ENCODE results near the gene DNAJC3.
A peak's percentile ranks its signal among the peaks of the same experiment; 100 is the strongest.
"Not testable (repeated sequence)": the region's sequence is repeated elsewhere in the genome, so short reads cannot be mapped to it uniquely, and the experiment has no call there.

Gene DNAJC3

GRCh38 chr13:95676762-95677563 lies at the start of gene DNAJC3:
TSS of gene DNAJC3 (plus strand) at chr13:95677139. CDS start at chr13:95677256, 117 bp downstream.
- DNase-seq (ENCODE audit: low spot score): peak; percentile 99

DNA sequence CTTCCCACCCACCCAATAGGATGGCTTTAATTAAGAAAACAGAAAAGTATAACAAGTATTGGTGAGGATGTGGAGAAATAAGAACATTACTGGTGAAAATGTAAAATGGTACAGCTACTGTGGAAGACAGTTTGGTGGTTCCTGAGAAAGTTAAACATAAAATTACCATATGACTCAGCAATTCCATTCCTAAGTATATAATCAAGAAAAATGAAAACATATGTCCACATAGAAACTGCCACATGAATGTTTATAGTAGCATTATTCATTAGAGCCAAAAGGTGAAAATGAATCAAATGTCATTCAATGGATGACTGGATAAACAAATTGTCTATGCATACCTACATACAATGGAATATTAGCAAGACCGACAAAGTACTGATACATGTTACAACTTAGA lies 49.3 kb upstream of the DNAJC3 start:
- DNase-seq (ENCODE audit: low spot score): no peak

- DNase-seq (ENCODE audit: low spot score): no peak
Measured at GRCh38 chr13:95628488-95628887, 48.5 kb upstream of the DNAJC3 start.

DNA sequence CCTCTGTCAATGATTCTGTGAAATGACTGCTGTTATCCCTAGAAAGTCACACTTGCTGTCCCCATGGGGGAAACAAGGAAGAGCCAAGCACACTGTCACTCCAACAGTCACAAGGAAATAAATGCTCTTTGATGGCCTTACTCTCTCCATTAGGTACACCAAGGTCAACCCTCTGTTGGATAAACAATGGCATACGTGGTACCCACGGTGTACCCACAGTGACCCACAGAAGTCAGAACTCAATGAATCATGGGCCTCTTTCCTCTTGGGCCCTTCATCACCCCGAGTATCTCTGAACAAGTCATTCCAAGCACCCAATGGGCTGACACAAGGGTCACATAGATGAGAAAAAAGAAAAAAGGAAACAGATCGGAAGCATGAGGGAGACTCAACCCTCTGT lies 47.9 kb upstream of the DNAJC3 start:
- DNase-seq (ENCODE audit: low spot score): no peak

DNA sequence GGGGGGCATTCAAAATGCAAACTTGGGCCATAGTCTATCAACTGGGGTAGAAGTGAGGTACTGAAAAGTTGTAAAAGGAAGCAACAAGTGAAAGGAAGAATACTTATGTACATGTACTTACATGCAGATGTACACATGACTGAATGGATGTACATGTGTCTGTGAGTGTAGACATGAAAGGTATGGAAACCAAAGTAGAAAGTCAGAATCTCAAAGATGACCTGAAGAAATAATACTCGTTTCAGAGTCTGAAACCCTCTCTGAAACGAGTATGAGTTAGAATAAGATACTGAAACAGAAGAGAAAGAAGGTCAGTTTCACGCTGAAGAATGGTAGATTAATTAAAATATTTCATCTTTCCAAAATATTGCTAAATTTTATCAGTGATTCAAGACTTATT lies 46.3 kb upstream of the DNAJC3 start:
- DNase-seq (ENCODE audit: low spot score): no peak

- no peak for DNase-seq (ENCODE audit: low spot score)
Measured at GRCh38 chr13:95636853-95637252, 40.1 kb upstream of the DNAJC3 start.

DNA sequence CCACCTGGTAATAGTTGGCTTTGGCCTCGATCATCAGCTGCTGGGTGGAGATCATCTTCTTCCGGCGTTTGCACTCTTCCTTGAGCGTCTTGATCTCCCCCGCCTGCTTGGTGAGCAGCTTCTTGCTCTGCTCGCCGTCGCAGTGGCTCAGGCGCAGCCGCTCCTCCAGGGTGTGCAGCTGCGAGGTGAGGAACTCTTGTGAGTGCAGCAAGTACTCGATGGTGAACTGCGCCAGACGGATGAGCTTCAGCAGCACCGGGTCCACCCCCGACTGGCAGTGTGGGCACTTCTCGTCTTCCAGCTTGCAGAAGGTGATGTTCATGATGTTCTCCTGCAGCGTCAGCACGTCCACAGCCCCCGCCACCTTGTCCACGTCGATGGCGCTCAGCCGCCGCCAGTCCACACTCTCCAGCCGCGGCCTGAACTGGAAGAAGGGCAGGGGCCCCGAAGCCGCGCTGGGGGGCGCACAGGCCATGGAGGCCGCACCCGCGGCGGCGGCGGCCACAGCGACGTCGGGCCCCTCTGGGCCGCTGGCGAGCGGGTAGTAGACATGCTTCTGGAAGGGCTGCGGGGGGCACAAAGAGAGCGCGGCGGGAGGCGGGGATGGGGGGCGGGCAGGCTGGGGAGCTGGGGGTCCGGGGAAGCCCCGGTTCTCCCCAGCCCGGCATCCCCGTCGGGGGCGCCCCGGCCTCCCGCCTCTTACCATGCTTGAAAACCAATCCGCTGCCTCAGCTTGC lies 35.5 kb upstream of the DNAJC3 start:
- DNase-seq (ENCODE audit: low spot score): peak; percentile 66

GRCh38 chr13:95642028-95642621 lies 34.8 kb upstream of the DNAJC3 start:
- peak; percentile 71 for DNase-seq (ENCODE audit: low spot score)

DNA sequence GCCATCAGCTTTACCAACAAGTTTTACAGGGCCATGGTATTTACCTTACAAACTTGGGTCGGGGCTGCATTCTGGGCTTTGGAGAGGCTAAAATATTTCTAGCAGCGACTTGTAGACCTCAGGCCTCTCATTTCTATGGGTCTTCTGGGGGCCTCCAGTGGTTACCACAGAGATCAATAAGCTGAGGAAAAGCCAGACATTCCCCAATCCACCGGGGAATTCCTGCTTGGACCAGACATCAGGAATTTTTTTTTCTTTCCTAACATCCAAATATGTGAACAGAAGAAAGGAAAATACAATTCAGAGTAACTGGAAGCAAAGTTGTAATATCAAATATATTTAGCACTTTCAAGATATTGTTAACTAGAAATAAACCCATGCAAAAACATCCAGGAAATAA lies 33.9 kb upstream of the DNAJC3 start:
- DNase-seq (ENCODE audit: low spot score): no peak

DNA sequence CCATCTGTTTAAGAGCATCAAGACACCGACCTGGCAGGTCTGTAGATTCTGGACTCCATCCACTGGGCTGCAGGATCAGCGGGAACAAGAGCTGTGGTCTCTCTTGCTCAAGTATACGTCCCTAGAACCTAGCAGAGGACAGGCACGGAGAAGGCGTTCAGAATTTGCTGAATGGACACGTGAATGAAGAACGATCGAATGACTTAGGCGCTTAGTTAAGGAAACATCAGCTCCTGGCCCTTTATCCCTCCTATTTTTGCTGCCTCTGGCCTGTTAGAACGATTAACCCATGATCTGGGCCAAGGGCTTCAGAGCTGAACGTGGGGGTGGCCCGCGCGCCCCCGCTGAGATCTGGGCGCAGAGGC lies 33.4 kb upstream of the DNAJC3 start:
- peak; percentile 76 for DNase-seq (ENCODE audit: low spot score)

DNA sequence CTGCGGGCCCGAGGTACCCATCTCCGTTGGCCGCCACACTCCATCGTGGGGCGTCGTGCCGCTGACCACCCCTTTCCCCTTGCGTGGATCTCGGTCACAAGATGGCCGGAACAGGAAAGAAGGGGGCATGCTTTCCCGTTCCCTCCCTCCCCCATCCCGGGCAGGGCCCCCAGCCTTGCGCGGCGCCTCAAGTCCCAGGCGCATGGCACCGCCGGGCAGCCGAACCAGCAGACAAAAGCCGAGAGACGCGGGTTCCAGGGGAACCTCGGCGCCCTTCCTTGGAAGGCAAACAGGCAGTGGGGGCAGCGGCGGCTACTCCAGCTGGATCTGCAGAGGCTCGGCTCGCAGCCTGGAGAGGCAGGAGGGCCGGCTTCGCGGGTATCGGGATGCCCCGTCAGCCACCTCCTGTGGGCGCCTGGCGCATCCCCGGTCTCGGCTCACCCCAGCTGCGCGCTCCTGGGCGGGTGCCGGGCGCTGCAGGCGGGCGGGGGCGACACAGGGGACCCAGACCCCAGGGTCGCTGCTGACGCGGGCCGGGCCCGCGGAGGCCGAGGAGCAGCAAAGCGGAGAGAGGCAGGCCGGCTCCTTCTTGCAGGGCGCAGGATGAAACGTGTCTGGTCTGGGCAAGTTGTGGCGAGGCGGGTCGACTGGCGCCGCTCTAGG lies 32.9 kb upstream of the DNAJC3 start:
- DNase-seq (ENCODE audit: low spot score): peak; percentile 76

GRCh38 chr13:95644601-95645052 lies 32.3 kb upstream of the DNAJC3 start, which contains the start of gene DZIP1:
TSS of gene DZIP1 (minus strand) at chr13:95644706. CDS start at chr13:95642029, 2,677 bp downstream.
- peak; percentile 91 for DNase-seq (ENCODE audit: low spot score)

DNA sequence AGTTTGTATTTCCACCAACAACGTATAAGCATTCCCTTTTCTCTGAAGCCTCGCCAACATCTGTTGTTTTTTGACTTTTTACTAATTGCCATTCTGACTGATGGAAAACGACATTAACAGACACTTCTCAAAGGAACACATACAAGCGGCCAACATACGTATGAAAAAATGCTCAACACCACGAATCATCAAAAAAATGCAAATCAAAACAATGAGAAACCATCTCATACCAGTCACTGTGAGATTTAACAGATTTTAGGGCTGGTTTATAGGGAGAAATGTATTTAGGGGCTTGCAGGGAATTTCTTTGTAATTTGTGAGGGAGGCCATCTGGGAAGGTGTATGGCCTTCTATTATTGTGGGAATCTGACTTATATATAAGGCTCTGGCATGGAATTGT lies 29.6 kb upstream of the DNAJC3 start:
- no peak for DNase-seq (ENCODE audit: low spot score)

- DNase-seq (ENCODE audit: low spot score): no peak
Measured at GRCh38 chr13:95650696-95651095, 26.2 kb upstream of the DNAJC3 start.

DNA sequence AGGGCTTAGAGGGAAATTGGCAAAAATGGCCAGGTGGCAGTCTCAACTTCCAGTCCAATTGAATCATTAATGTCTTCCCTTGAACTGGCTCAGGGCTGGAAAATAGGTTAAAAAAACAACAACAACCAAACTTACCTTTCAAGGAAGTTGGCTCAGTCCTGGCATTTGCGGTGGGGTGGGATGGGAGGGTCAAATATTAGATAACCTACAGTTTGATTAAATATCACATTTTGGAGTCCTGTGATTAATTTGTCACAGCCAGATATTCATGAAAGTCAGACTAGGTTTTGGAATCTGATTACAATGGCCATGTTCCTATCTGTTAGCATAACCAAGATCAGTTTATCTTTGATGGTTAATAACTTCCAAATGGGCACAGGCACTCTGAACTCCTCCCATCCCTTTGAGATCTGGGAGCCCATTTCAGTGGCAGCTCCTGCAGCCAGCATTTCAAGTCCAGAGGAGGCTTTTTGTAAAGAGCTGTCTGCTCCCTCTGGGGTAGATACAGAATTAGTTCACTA lies 24.6 kb upstream of the DNAJC3 start:
- no peak for DNase-seq (ENCODE audit: low spot score)

DNA sequence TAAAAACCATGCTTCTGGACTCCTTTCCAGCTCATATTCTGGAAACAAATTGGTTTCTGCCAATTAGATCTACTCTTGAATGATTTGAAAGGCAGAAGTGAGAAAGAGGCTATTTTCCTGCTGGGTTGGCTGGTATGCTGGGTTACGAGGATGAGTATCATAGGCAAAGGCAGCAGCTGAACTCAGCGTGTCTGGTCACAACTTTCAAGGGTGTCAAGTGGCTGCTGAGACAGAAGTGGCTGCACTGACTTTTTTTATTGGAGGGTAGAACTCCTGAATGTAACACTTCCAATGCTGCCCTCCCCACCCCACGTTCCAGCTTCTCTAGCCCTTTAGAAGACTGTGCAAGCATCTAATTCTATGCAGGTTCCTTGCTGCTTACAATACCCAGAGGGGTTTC lies 24.1 kb upstream of the DNAJC3 start:
- DNase-seq (ENCODE audit: low spot score): no peak

DNA sequence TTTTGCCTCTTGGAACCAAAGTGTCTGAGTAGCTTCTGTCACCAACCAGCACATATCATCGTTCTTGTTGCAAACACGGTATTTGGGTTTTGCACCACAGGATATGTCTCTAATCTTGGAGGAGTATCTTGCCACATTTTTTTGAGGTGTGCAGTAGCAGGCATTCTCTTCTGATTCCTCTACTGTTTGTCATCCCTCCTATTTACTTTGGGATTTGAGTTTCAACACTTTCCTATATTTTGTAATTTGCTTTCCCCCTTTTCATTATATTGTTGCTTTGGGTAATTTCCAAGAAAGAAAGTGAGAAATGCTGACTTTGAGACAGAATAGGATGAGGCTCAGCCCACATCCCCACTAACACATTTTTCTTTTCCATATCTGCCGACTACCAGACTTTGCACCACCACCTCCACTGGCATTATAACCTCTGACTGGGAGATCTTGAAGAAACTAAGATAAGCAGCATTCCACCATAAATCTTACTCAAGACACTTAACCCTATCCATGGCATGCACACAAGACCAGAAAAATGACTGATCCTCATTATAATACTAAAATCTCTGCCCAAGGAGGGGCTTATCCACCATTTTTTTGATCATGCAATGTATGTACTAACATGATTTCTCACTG lies 20.4 kb upstream of the DNAJC3 start:
- DNase-seq (ENCODE audit: low spot score): no peak

DNA sequence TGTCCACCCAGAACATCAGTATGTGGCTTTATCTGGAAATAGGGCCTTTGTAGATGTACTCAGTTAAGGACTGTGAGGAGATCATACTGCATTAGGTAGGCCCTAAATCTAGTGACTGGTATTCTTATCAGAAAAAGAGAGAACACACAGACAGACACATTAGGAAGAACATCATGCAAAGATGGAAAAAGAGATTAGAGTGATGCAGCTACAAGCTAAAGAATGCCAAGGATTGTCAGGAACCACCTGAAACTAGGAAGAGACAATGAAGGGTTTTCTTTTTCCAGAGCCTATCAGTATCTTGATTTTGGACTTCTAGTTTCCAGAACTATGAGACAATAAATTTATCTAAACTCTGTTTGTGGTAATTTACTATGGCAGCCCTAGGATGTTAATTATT lies 17.4 kb upstream of the DNAJC3 start:
- DNase-seq (ENCODE audit: low spot score): no peak

DNA sequence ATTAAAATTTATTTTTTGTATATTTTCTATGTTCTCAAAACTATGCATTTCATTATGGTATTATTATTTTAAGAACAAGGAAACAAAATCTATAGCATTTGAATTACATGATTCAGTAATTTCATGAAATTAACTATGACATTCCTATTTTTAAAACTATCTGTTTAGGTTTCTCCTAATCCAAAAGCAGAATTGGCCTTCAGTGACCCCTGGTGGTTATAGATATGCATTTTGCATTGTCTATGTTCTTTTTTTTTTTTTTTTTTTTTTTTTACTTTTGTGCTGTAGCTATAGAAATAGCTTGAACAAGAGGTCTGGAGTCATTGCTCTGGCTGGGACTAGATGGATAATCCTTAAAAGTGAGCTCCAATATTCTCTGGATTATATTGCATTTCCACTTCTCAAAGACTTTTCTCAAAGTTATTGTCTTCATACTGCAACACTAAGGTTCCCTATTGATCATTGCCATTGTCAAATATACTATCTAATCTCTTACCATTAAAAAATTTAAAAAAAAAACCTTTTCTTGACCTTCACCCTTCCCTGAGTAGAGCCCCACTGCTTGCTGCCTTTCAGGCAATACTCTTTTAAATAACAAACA lies 15.9 kb upstream of the DNAJC3 start:
- DNase-seq (ENCODE audit: low spot score): no peak

- not testable (repeated sequence) for DNase-seq (ENCODE audit: low spot score)
Measured at GRCh38 chr13:95667235-95667634, 9.7 kb upstream of the DNAJC3 start.

DNA sequence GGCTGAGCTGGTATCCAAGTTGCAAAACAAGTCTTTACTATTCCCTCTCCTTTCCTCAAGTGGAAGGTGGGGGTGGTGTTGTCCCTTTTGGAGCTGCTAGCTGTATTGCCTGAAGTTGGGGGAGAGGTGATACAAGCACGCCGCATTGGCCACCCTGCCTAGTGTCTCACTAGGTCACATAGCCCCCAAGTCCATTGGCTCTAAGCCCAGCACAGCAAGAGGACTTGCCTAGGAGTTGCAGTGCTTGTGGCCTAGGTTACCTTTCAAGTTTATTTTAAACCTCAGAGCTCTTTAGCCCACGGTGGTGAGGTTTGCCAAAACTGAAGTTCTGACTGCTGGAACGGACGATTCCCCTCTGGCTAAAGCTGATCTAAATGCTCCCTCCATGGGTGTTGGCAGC lies 5.3 kb upstream of the DNAJC3 start:
- DNase-seq (ENCODE audit: low spot score): no peak
